GM23338 (cell line): Measurements from ENCODE around the gene UNC13D. TPM values are rescaled to one million over a fixed set of nuclear protein-coding genes. Genes with fewer than 3 reads are reported as not detected.

Experiments
- ATAC-seq: fragments of 200-7000 bp; cut with Tn5 transposase; 3 replicates; pipeline ENCODE4 v1.9.1; 2020
- DNase-seq: peaks from one replicate; pipeline ENCODE4 v3.0.0-alpha.2; 2015; ENCODE audit warnings: low spot score
- H2AFZ ChIP-seq: fragments of 200-600 bp; sonication (generic); 2 replicates; pipeline ENCODE4 v1.8.0; 2016; ENCODE audit warnings: antibody characterized with exemption, mild to moderate bottlenecking, moderate library complexity
- H3F3A ChIP-seq: fragments of 200-600 bp; sonication (generic); replicated peaks from 2 replicates; pipeline ENCODE4 v1.8.0; 2017; ENCODE audit warnings: antibody characterized with exemption, mixed run types, low read depth
- H3K27ac ChIP-seq: fragments of 200-600 bp; sonication (generic); 2 replicates; pipeline ENCODE4 v1.6.1; 2016; ENCODE audit warnings: low read depth
- H3K27me3 ChIP-seq: fragments of 200-600 bp; sonication (generic); 2 replicates; pipeline ENCODE4 v1.8.0; 2016; ENCODE audit warnings: mild to moderate bottlenecking, mixed run types, moderate library complexity; ENCODE audit not compliant: insufficient read depth
- H3K36me3 ChIP-seq: fragments of 200-600 bp; sonication (generic); 2 replicates; pipeline ENCODE4 v1.8.0; 2016; ENCODE audit warnings: mild to moderate bottlenecking; ENCODE audit not compliant: insufficient read depth
- H3K4me1 ChIP-seq: fragments of 200-600 bp; sonication (generic); 2 replicates; pipeline ENCODE4 v1.8.0; 2016; ENCODE audit warnings: mild to moderate bottlenecking, moderate library complexity; ENCODE audit not compliant: insufficient read depth
- H3K4me2 ChIP-seq: fragments of 200-600 bp; sonication (generic); 2 replicates; pipeline ENCODE4 v1.7.1; 2017; ENCODE audit warnings: mixed run types
- H3K4me3 ChIP-seq: fragments of 200-600 bp; sonication (generic); 2 replicates; pipeline ENCODE4 v1.6.1; 2016; ENCODE audit warnings: mixed run types
- H3K79me2 ChIP-seq: fragments of 200-600 bp; sonication (generic); replicated peaks from 2 replicates; pipeline ENCODE4 v1.8.0; 2017; ENCODE audit warnings: mild to moderate bottlenecking; ENCODE audit not compliant: insufficient read depth
- H3K9me2 ChIP-seq: fragments of 200-600 bp; sonication (generic); 2 replicates; pipeline ENCODE4 v1.8.0; 2017; ENCODE audit not compliant: insufficient read depth
- H4K20me1 ChIP-seq: fragments of 200-600 bp; sonication (generic); replicated peaks from 2 replicates; pipeline ENCODE4 v1.8.0; 2017; ENCODE audit warnings: mild to moderate bottlenecking; ENCODE audit not compliant: insufficient read depth
- H3K27ac Mint-ChIP-seq: 2 replicates; pipeline ENCODE4 v1.8.0; 2020; ENCODE audit warnings: inconsistent platforms, mild to moderate bottlenecking, moderate library complexity, mixed read lengths
- H3K27me3 Mint-ChIP-seq: 3 replicates; pipeline ENCODE4 v1.8.0; 2022; ENCODE audit warnings: low read depth, mild to moderate bottlenecking, moderate library complexity, mixed read lengths, inconsistent platforms; ENCODE audit not compliant: insufficient read depth, poor library complexity
- H3K36me3 Mint-ChIP-seq: 3 replicates; pipeline ENCODE4 v1.8.0; 2021; ENCODE audit warnings: low read depth, mild to moderate bottlenecking, inconsistent platforms, moderate library complexity, mixed read lengths
- H3K4me1 Mint-ChIP-seq: 3 replicates; pipeline ENCODE4 v1.8.0; 2020; ENCODE audit warnings: mild to moderate bottlenecking, inconsistent platforms, mixed read lengths
- H3K4me3 Mint-ChIP-seq: 3 replicates; pipeline ENCODE4 v1.8.0; 2021; ENCODE audit warnings: moderate library complexity, mild to moderate bottlenecking, inconsistent platforms, mixed read lengths
- H3K9me3 Mint-ChIP-seq: 3 replicates; pipeline ENCODE4 v1.8.0; 2020; ENCODE audit warnings: moderate library complexity, mild to moderate bottlenecking, inconsistent platforms, mixed read lengths
- CREB1 ChIP-seq: fragments of 250-450 bp; sonication (Bioruptor Pico); IDR thresholded peaks from 2 replicates; pipeline ENCODE4 v1.5.0; 2020; ENCODE audit warnings: low read depth, mild to moderate bottlenecking, moderate library complexity
- CTCF ChIP-seq, 2 experiments: fragments of 200-600 bp in 1 of 2; sonication (generic) in 1 of 2; conservative IDR thresholded peaks; 2 replicates each; pipeline versions ENCODE4 v1.5.1 to v1.6.1; 2016 to 2017; ENCODE audit warnings: antibody characterized with exemption in 2 of 2, low read depth in 2 of 2, mild to moderate bottlenecking in 2 of 2, moderate library complexity in 1 of 2
- EZH2 ChIP-seq: fragments of 200-600 bp; sonication (generic); IDR thresholded peaks from one replicate; pipeline ENCODE4 v1.8.0; 2017; ENCODE audit warnings: antibody characterized with exemption, mild to moderate bottlenecking, low read depth; ENCODE audit not compliant: unreplicated experiment
- NANOG ChIP-seq: IDR thresholded peaks from 2 replicates; pipeline ENCODE4 v1.6.1; 2016; ENCODE audit warnings: antibody characterized with exemption, borderline replicate concordance
- STAT1 ChIP-seq: IDR thresholded peaks from one replicate; pipeline ENCODE4 v1.6.1; 2016; ENCODE audit warnings: antibody characterized with exemption; ENCODE audit not compliant: unreplicated experiment
- ZNF462 ChIP-seq: fragments of 250-450 bp; sonication (Bioruptor Pico); IDR thresholded peaks from 2 replicates; pipeline ENCODE4 v1.5.0; 2020; ENCODE audit warnings: mild to moderate bottlenecking, moderate library complexity
- polyA plus RNA-seq: library from polyadenylated mRNA; unstranded; fragments of >200 nt; fragmentation: Nextera tagmentation; extraction: Ambion mirVana; gene quantifications from 2 replicates; pipeline ENCODE4 v1.2.1, GENCODE V29; 2016
- total RNA-seq: library from RNA; depleted of rRNA; stranded (reverse); fragments of >200 nt; shearing (Covaris generic); gene quantifications from 2 replicates; pipeline ENCODE4 v1.2.3, GENCODE V29; 2014

The UNC13D gene
- total and polyA plus RNA-seq, 2 experiments from 2014 or later, result 5.9 to 10.8 TPM

GRCh38 chr17:75826561-75827307 is 17.5 kb downstream of the UNC13D start:
- Mint-ChIP-seq H3K4me1 (peaks cover 25% of the 10 kb centered on the region), H3K27ac (peak overlapping the region; percentile 82; the same call in 1 of the 2 replicates)
- peak overlapping the region; percentile 75 for H3K4me2 ChIP-seq

More at GRCh38 chr17:75826561-75827307, 17.5 kb downstream of the UNC13D start:
- DNase-seq, result no peak
- Histone ChIP-seq H3K36me3 (no peaks in the 10 kb centered on the region; the same call in 1 of the 2 replicates), H3K79me2 (no peaks in the 10 kb centered on the region), H3K4me1 (peaks cover 28% of the 10 kb centered on the region), H4K20me1 (no peaks in the 10 kb centered on the region), H3K27ac (peak overlapping the region; percentile 85), H2AFZ (no peak overlapping the region), H3K4me3 (peak overlapping the region; percentile 52; the same call in 1 of the 2 replicates), H3K27me3 (no peaks in the 10 kb centered on the region), H3K9me2 (no peaks in the 10 kb centered on the region), H3F3A (peaks cover 25% of the 10 kb centered on the region)
- TF ChIP-seq EZH2 (no peak), STAT1 (no peak), CREB1 (CRISPR knock-in tag) (no peak), CTCF (conservative IDR thresholded peaks at IDR 0.05; ENCODE audit: low read depth in 2 of 2) (peak in 1 of 2 experiments; percentile 37; a peak in 2 of 4 replicates), ZNF462 (CRISPR knock-in tag) (no peak), NANOG (no peak)
- H3K4me3 Mint-ChIP-seq, result no peak overlapping the region; the same call in 2 of the 3 replicates
- H3K9me3 Mint-ChIP-seq, result no peaks in the 10 kb centered on the region
- peaks cover 12% of the 10 kb centered on the region for H3K36me3 Mint-ChIP-seq
- H3K27me3 Mint-ChIP-seq, result peaks cover 6% of the 10 kb centered on the region
- no peak for ATAC-seq
